Ectodermal cell (in vitro differentiated cells): ENCODE results near the gene RARA.
"Not testable (repeated sequence)": the region's sequence is repeated elsewhere in the genome, so short reads cannot be mapped to it uniquely, and the experiment has no call there.

ENCODE experiments used
- H3K27ac ChIP-seq: 2 replicates; pipeline ENCODE4 v1.7.0; 2013; ENCODE audit warnings: mild to moderate bottlenecking, low read depth, low read length; ENCODE audit not compliant: insufficient read depth, poor library complexity, severe bottlenecking
- H3K27me3 ChIP-seq: 2 replicates; pipeline ENCODE4 v1.7.0; 2013; ENCODE audit warnings: mild to moderate bottlenecking, low read length; ENCODE audit not compliant: insufficient read depth, control insufficient read depth, poor library complexity, severe bottlenecking
- H3K36me3 ChIP-seq: one replicate; pipeline ENCODE4 v1.7.0; 2013; ENCODE audit warnings: low read length; ENCODE audit not compliant: control insufficient read depth, insufficient read depth
- H3K4me1 ChIP-seq: one replicate; pipeline ENCODE4 v1.7.0; 2013; ENCODE audit warnings: low read length; ENCODE audit not compliant: control insufficient read depth, insufficient read depth
- H3K4me3 ChIP-seq: 2 replicates; pipeline ENCODE4 v1.7.0; 2013; ENCODE audit warnings: low read depth, low read length, control low read depth; ENCODE audit not compliant: insufficient read depth
- H3K9me3 ChIP-seq: 2 replicates; pipeline ENCODE4 v1.7.0; 2013; ENCODE audit warnings: mild to moderate bottlenecking, low read length, moderate library complexity; ENCODE audit not compliant: control insufficient read depth
- WGBS, 2 experiments: methylation state at CpG; one replicate each; pipeline ENCODE4 v1.1.7; 2013; ENCODE audit warnings: missing lambda C conversion rate in 2 of 2; 5-methylcytosine and 5-hydroxymethylcytosine counted together

RARA gene

DNA sequence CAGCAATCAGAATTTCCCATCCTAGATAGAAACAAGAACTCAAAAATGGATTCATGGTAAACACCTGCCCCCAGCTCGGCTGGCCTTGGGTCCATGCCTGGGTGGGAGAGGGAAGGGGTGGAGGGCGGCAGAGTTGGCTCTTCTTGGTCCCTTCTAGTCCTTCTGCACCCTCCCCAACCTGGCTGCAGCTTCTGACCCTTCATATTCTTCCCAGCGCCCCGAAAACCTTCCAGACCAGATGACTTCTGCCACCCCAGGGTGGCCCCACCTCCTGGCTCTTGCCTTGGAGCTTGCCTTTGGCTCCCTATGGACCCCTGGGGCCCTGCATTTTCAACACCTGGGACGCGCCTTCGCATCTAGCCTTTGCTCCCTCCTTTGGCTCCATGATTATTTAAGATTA lies 60.9 kb downstream of the RARA start:
- H3K27ac ChIP-seq: no peak overlapping the region
- H3K36me3 ChIP-seq: no peaks in the 10 kb centered on the region
- H3K9me3 ChIP-seq: no peaks in the 10 kb centered on the region
- 92 to 93% methylated on average over 7 of the region's 7 CpGs for WGBS, 2 experiments
- H3K4me3 ChIP-seq: no peak overlapping the region
- no peaks in the 10 kb centered on the region for H3K27me3 ChIP-seq
- H3K4me1 ChIP-seq: no peaks in the 10 kb centered on the region

DNA sequence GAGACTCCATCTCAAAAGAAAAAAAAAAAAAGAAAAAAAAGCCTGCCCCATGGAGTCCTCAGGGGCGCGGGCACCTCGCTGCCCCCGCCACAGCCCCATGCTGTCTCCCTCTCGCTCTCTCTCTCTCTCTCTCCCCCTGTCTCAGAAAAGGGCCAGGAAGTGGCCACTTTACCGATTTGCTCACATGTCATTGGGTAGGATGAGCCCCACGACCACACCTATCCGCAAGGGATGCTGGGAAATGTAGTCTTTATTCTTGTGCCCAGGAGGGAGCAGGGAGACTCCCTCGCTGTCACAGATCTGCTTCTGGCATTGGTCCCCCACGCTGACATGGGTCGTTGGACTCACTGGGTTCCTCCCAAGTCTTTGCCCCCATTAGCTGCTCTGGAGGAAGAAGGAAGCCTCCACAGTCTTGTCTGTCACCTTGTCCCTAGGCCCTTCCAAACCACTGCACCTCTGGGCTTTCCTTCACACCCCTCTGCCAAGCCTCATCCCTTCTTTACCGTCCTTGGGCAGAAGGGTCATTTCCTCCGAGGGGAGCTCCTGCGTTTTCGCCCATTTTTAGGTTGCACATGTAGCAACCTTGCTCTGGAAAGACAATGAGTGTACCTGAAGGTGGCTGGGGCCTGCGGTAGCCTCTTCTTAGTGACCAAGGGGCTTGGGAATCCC lies 62.4 kb downstream of the RARA start:
- H3K4me1 ChIP-seq: no peaks in the 10 kb centered on the region
- no peaks in the 10 kb centered on the region for H3K27me3 ChIP-seq
- no peak overlapping the region for H3K27ac ChIP-seq
- WGBS, 2 experiments: 80 to 83% methylated on average over 16 of the region's 16 CpGs
- no peaks in the 10 kb centered on the region for H3K36me3 ChIP-seq
- H3K4me3 ChIP-seq: no peak overlapping the region
- H3K9me3 ChIP-seq: no peaks in the 10 kb centered on the region

DNA sequence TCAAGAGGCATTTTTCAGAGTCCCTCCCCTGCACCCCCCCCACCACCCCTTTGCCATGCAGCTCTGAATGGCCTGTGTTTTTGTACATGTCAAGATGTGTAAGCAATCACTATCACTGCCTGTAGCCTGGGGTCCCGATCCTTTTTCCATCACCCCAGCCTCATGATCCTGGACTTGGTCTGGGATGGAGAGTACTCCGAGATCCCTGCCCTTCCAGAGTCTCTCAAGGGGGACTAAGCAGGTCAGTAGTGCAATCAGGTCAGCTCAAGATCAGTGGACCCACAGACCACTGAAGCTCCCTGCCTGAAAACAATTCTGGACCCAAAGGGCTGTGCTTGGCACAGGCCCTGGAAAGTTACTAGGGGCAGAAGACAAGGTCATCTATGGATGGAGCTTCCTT lies 63.1 kb downstream of the RARA start:
- Histone ChIP-seq H3K27ac (no peak overlapping the region), H3K27me3 (no peaks in the 10 kb centered on the region), H3K36me3 (no peaks in the 10 kb centered on the region), H3K4me1 (no peaks in the 10 kb centered on the region), H3K9me3 (no peaks in the 10 kb centered on the region), H3K4me3 (no peak overlapping the region)
- 85 to 99% methylated on average over 2 of the region's 2 CpGs for WGBS, 2 experiments

DNA sequence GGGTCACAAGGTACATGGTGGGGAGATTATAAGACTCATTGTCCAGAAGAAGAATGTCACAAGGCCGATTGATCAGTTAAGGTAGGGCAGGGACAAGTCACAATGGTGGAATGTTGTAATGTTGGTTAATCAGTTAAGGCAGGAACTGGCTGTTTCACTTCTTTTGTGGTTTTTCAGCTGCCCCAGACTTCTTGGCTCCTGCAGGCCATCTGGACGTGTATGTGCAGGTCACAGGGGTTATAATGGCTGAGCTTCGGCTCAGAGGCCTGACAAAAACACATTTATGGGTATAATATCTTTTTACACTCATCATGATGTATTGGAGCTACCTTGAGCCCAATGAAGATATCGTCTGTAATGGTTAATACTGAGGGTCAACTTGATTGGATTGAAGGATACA lies 63.7 kb downstream of the RARA start:
- H3K4me3 ChIP-seq, H3K36me3 ChIP-seq, H3K9me3 ChIP-seq, H3K4me1 ChIP-seq, H3K27me3 ChIP-seq, H3K27ac ChIP-seq: not testable (repeated sequence)
- WGBS, 2 experiments: 85 to 90% methylated on average over 4 of the region's 4 CpGs

DNA sequence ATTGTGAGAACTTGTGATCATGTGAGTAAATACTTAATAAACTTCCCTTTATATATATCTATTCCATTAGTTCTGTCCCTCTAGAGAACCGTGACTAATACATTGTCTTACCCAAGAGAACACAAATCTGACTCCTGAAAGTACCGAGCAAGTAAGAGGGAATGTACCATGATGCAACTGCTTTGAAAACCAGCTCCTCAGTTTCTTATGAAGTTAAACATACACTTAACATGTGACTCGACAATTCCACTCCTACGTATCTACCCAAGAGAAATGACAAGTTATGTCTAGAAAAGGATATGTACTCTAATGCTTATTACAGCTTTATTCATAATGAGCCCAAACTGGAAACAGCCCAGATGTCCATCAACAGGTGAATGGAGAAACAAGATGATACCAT lies 64.3 kb downstream of the RARA start:
- H3K36me3 ChIP-seq: no peaks in the 10 kb centered on the region
- H3K9me3 ChIP-seq: no peaks in the 10 kb centered on the region
- H3K27me3 ChIP-seq: no peaks in the 10 kb centered on the region
- H3K4me3 ChIP-seq: no peak overlapping the region
- H3K27ac ChIP-seq: no peak overlapping the region
- 91 to 96% methylated on average over 3 to 4 of the region's 4 CpGs for WGBS, 2 experiments
- no peaks in the 10 kb centered on the region for H3K4me1 ChIP-seq

DNA sequence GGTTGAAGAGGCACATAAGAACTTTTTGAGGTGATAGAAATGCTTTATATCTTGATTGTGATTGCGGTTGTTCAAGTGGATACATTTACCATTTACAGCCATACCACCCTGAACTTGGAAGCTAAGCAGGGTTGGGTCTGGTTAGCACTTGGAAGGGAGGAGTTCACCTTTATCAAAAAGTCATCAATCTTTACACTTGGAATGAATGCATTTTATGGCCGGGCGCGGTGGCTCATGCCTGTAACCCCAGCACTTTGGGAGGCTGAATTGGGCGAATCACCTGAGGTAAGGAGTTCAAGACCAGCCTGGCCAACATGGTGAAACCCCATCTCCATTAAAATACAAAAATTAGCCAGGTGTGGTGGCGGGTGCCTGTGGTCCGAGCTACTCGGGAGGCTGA lies 65.0 kb downstream of the RARA start:
- Histone ChIP-seq H3K4me3 (no peak overlapping the region), H3K9me3 (no peaks in the 10 kb centered on the region), H3K4me1 (no peaks in the 10 kb centered on the region), H3K36me3 (no peaks in the 10 kb centered on the region), H3K27me3 (no peaks in the 10 kb centered on the region), H3K27ac (no peak overlapping the region)
- WGBS, 2 experiments: 91 to 93% methylated on average over 8 of the region's 8 CpGs

DNA sequence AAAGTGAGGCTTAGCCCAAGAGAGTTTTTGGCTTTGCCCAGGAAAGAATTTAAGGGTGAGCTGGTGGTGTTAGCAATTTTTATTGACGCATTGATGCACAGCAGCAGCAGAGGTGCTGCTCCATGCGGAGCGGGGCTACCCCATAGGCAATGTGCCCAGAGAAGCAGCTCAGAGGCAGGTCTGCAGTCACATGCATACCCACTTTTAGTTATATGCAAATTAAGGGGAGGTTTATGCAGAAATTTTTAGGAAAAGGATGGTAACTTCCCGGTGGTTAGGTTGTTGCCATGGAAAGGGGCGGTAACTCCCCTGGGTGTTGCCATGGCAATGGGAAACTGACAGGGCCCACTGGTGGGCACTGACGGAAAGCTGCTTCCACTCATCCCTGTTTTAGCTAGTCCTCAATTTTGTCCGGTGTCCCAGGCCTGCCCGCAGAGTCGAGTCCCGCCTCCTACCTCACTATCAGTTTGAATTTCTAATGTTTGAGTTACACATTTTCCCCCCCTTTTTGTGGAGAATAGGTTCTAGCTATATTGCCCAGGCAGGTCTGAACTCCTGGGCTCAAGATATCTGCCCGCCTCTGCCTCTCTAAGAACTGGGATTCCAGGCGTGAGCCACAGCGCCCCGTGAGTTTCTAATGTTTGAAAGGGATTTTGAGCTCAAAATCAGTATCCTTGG lies 66.0 kb downstream of the RARA start:
- no peaks in the 10 kb centered on the region for H3K9me3 ChIP-seq
- H3K36me3 ChIP-seq: no peaks in the 10 kb centered on the region
- no peak overlapping the region for H3K4me3 ChIP-seq
- 85 to 87% methylated on average over 14 of the region's 14 CpGs for WGBS, 2 experiments
- no peaks in the 10 kb centered on the region for H3K4me1 ChIP-seq
- no peak overlapping the region for H3K27ac ChIP-seq
- H3K27me3 ChIP-seq: no peaks in the 10 kb centered on the region

DNA sequence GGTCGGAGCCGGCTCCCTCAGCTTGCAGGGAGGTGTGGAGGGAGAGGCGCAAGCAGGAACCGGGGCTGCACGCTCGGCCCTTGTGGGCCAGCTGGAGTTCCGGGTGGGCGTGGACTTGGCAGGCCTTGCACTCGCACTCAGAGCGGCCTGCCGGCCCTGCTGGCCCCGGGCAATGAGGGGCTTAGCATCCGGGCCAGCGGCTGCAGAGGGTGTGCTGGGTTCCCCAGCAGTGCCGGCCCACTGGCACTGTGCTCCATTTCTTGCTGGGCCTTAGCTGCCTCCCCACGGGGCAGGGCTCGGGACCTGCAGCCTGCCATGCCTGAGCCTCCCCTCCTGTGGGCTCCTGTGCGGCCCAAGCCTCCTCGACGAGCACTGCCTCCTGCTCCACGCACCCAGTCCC lies 66.8 kb downstream of the RARA start:
- not testable (repeated sequence) for H3K36me3 ChIP-seq, H3K4me1 ChIP-seq, H3K27ac ChIP-seq, H3K4me3 ChIP-seq, H3K9me3 ChIP-seq, H3K27me3 ChIP-seq
- WGBS, 2 experiments: 95 to 96% methylated on average over 21 of the region's 21 CpGs

DNA sequence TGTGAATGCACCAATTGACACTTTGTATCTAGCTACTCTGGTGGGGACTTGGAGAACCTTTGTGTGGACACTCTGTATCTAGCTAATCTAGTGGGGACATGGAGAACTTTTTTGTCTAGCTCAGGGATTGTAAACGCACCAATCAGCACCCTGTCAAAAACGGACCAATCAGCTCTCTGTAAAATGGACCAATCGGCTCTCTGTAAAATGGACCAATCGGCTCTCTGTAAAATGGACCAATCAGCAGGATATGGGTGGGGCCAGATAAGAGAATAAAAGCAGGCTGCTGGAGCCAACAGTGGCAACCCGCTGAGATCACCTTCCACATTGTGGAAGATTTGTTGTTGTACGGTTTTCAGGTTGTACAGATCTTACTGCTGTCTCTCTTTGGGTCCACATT lies 67.6 kb downstream of the RARA start:
- H3K27me3 ChIP-seq, H3K9me3 ChIP-seq, H3K4me1 ChIP-seq, H3K36me3 ChIP-seq, H3K4me3 ChIP-seq, H3K27ac ChIP-seq: not testable (repeated sequence)
- WGBS, 2 experiments: 80% methylated on average over 6 of the region's 6 CpGs

DNA sequence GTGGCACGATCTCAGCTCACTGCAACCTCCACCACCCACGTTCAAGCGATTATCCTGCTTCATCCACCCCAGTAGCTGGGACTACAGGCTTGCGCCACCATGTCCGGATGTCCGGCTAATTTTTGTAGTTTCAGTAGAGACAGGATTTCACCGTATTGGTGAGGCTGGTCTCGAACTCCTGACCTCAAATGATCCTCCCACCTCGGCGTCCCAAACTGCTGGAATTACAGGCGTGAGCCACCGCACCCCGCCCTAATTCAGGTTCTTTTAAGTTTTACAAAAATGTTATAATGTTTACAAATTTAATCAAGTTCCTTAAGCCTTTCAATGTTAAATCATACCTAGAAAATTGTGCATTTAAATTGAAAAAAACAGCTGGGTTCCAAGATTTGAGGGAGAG lies 68.9 kb downstream of the RARA start:
- Histone ChIP-seq H3K4me3 (no peak overlapping the region), H3K4me1 (no peaks in the 10 kb centered on the region), H3K27ac (no peak overlapping the region), H3K9me3 (no peaks in the 10 kb centered on the region), H3K36me3 (no peaks in the 10 kb centered on the region), H3K27me3 (no peaks in the 10 kb centered on the region)
- WGBS, 2 experiments: 94 to 95% methylated on average over 13 of the region's 13 CpGs
